HepG2 (cell line): Measurements from ENCODE around the gene ART1. TPM values are rescaled to one million over a fixed set of nuclear protein-coding genes. Genes with fewer than 3 reads are reported as not detected.

ENCODE experiments used
- ATAC-seq: fragments of 200-7000 bp; cut with Tn5 transposase; 3 replicates; pipeline ENCODE4 v1.9.1; 2020; ENCODE audit warnings: mild to moderate bottlenecking, moderate library complexity
- BruUV-seq: library from RNA; stranded (reverse); fragments of 400-500 nt; replicated peaks from 2 replicates; lab custom pipeline; 2021; lab: Mats Ljungman, UMichigan
- CTCF ChIA-PET: fragments of 300-600 bp; formaldehyde crosslinking; extraction: SDS; loops from one replicate; lab custom pipeline; 2021; ENCODE audit warnings: low total read pairs, inconsistent platforms, low intra/inter-chr PET ratio; lab: Yijun Ruan, JAX
- POLR2A ChIA-PET: fragments of 350-600 bp; sonication (Branson Sonifier 250); formaldehyde crosslinking; loops from one replicate; lab custom pipeline; 2020; ENCODE audit warnings: antibody characterized with exemption, inconsistent platforms; lab: Yijun Ruan, JAX
- DNase-seq: peaks from one replicate; pipeline ENCODE4 v3.0.0-alpha.2; 2015; ENCODE audit warnings: low spot score
- FAIRE-seq: peaks from 3 replicates; lab custom pipeline; 2011; peaks lifted over from hg19 to GRCh38; lab: Jason Lieb, UNC
- H2AFZ ChIP-seq: one replicate; pipeline ENCODE4 v1.6.1; 2011; ENCODE audit warnings: low read length, inconsistent platforms
- H3K27ac ChIP-seq: fragments of 300-600 bp; 3 replicates; pipeline ENCODE4 v1.8.0; 2011; ENCODE audit warnings: mixed run types, mild to moderate bottlenecking, mixed read lengths, low read length, inconsistent platforms; ENCODE audit not compliant: insufficient read depth; ENCODE audit errors: extremely low read length
- H3K27me3 ChIP-seq, 2 experiments: fragments of 200-600 bp in 1 of 2; 2 replicates in 1 of 2; 3 replicates in 1 of 2; pipeline versions ENCODE4 v1.6.0 to v1.8.0; 2011; ENCODE audit warnings: low read length in 2 of 2, mild to moderate bottlenecking in 2 of 2, moderate library complexity in 2 of 2, inconsistent platforms in 1 of 2; ENCODE audit not compliant: insufficient read depth in 2 of 2, control insufficient read depth in 1 of 2
- H3K36me3 ChIP-seq, 2 experiments: fragments of 200-600 bp in 1 of 2; replicated peaks in 1 of 2; 2 replicates in 1 of 2; 3 replicates in 1 of 2; pipeline versions ENCODE4 v1.5.1 to v1.8.0; 2011; ENCODE audit warnings: low read length in 2 of 2, inconsistent platforms in 1 of 2; ENCODE audit not compliant: insufficient read depth in 2 of 2, control insufficient read depth in 1 of 2
- H3K4me1 ChIP-seq: 2 replicates; pipeline ENCODE4 v1.5.1; 2012; ENCODE audit warnings: low read length, inconsistent platforms; ENCODE audit not compliant: insufficient read depth
- H3K4me2 ChIP-seq: 2 replicates; pipeline ENCODE4 v1.6.0; 2011; ENCODE audit warnings: low read depth, low read length, inconsistent platforms
- H3K4me3 ChIP-seq, 3 experiments: fragments of 200-600 bp in 1 of 3; sonication (generic), shearing (Covaris generic) in 1 of 3; replicated peaks in 1 of 3; 2 replicates each; pipeline ENCODE4 v1.5.1; 2011 to 2016; ENCODE audit warnings: low read length in 3 of 3, inconsistent platforms in 2 of 3, low read depth in 2 of 3, mild to moderate bottlenecking in 2 of 3, control low read depth in 1 of 3, mixed read lengths in 1 of 3; ENCODE audit not compliant: insufficient read depth in 1 of 3
- H3K79me2 ChIP-seq: one replicate; pipeline ENCODE4 v1.6.1; 2011; ENCODE audit warnings: low read length, inconsistent platforms; ENCODE audit not compliant: insufficient read depth
- H3K9ac ChIP-seq: 2 replicates; pipeline ENCODE4 v1.6.0; 2011; ENCODE audit warnings: mild to moderate bottlenecking, low read depth, low read length, inconsistent platforms; ENCODE audit not compliant: insufficient read depth
- H3K9me3 ChIP-seq: 2 replicates; pipeline ENCODE4 v1.5.1; 2012; ENCODE audit warnings: mild to moderate bottlenecking, low read length
- H4K20me1 ChIP-seq: 2 replicates; pipeline ENCODE4 v1.6.0; 2011; ENCODE audit warnings: inconsistent platforms, mild to moderate bottlenecking, low read length, moderate library complexity; ENCODE audit not compliant: insufficient read depth
- ATF3 ChIP-seq: sonication (generic); formaldehyde crosslinking; IDR thresholded peaks from 2 replicates; pipeline ENCODE4 v1.4.0; 2020; ENCODE audit warnings: missing genetic modification reagents
- ATF7 ChIP-seq, 2 experiments: fragments of 450-650 bp in 1 of 2; sonication (generic) in 1 of 2; formaldehyde crosslinking in 1 of 2; IDR thresholded peaks; 2 replicates each; pipeline versions ENCODE4 v1.4.0 to v1.6.1; 2016 to 2020; ENCODE audit warnings: antibody characterized with exemption in 1 of 2, mild to moderate bottlenecking in 1 of 2, missing genetic modification reagents in 1 of 2
- BHLHE40 ChIP-seq: IDR thresholded peaks from 2 replicates; pipeline ENCODE4 v1.6.1; 2011; ENCODE audit warnings: low read length, improper control_type of control experiment
- CHD4 ChIP-seq: fragments of 200-600 bp; sonication (generic); IDR thresholded peaks from 2 replicates; pipeline ENCODE4 v1.7.0; 2017; ENCODE audit warnings: mild to moderate bottlenecking, low read length, borderline replicate concordance
- CREB1 ChIP-seq, 2 experiments: fragments of 450-650 bp in 1 of 2; IDR thresholded peaks; 2 replicates each; pipeline ENCODE4 v1.6.1; 2016 to 2017; ENCODE audit warnings: control low read depth in 1 of 2, mild to moderate bottlenecking in 1 of 2, missing compliant biosample characterization in 1 of 2, missing genetic modification characterization in 1 of 2
- ELK4 ChIP-seq: sonication (generic); formaldehyde crosslinking; IDR thresholded peaks from 2 replicates; pipeline ENCODE4 v1.9.0; 2021; ENCODE audit warnings: missing genetic modification reagents, borderline replicate concordance
- FOSL2 ChIP-seq: sonication (generic); formaldehyde crosslinking; IDR thresholded peaks from 2 replicates; pipeline ENCODE4 v1.4.0; 2020; ENCODE audit warnings: missing genetic modification reagents
- GPBP1L1 ChIP-seq: sonication (generic); formaldehyde crosslinking; IDR thresholded peaks from 2 replicates; pipeline ENCODE4 v1.5.0; 2020; ENCODE audit warnings: mild to moderate bottlenecking, missing genetic modification reagents
- HMG20B ChIP-seq: conservative IDR thresholded peaks from 2 replicates; pipeline ENCODE4 v1.6.1; 2016; ENCODE audit warnings: missing genetic modification reagents, missing compliant biosample characterization
- MAFK ChIP-seq, 2 experiments: IDR thresholded peaks in 1 of 2; conservative IDR thresholded peaks in 1 of 2; 2 replicates each; pipeline ENCODE4 v1.6.1; 2011; ENCODE audit warnings: improper control_type of control experiment in 2 of 2, low read length in 2 of 2
- PRMT3 ChIP-seq: sonication (generic); formaldehyde crosslinking; IDR thresholded peaks from 2 replicates; pipeline ENCODE4 v1.8.1; 2022; ENCODE audit warnings: low read depth, mild to moderate bottlenecking, moderate library complexity, missing genetic modification reagents, borderline replicate concordance
- RFXAP ChIP-seq: sonication (generic); formaldehyde crosslinking; IDR thresholded peaks from 2 replicates; pipeline ENCODE4 v1.4.0; 2020; ENCODE audit warnings: missing genetic modification reagents, borderline replicate concordance
- SCMH1 ChIP-seq: sonication (generic); formaldehyde crosslinking; IDR thresholded peaks from 2 replicates; pipeline ENCODE4 v1.9.0; 2021; ENCODE audit warnings: missing genetic modification reagents, mild to moderate bottlenecking, borderline replicate concordance
- SUZ12 ChIP-seq: fragments of 150-350 bp; IDR thresholded peaks from 2 replicates; pipeline ENCODE4 v1.6.1; 2014; ENCODE audit warnings: low read depth, low read length
- THAP11 ChIP-seq: IDR thresholded peaks from 2 replicates; pipeline ENCODE4 v1.6.1; 2016; ENCODE audit warnings: missing biosample characterization, missing genetic modification reagents
- ZNF337 ChIP-seq: sonication (generic); formaldehyde crosslinking; IDR thresholded peaks from 2 replicates; pipeline ENCODE4 v1.5.1; 2020; ENCODE audit warnings: missing genetic modification reagents, low read depth, mild to moderate bottlenecking, borderline replicate concordance
- ZNF354B ChIP-seq: sonication (generic); formaldehyde crosslinking; IDR thresholded peaks from 2 replicates; pipeline ENCODE4 v1.8.0; 2022; ENCODE audit warnings: mild to moderate bottlenecking, missing genetic modification reagents
- ZSCAN25 ChIP-seq: sonication (generic); formaldehyde crosslinking; IDR thresholded peaks from 2 replicates; pipeline ENCODE4 v1.8.0; 2022; ENCODE audit warnings: mild to moderate bottlenecking, missing genetic modification reagents
- WGBS: methylation state at CpG from one replicate; pipeline ENCODE4 v1.1.6; 2017; ENCODE audit warnings: low lambda C conversion rate; 5-methylcytosine and 5-hydroxymethylcytosine counted together
- in situ Hi-C: cut with HindIII; loops from 2 replicates; pipeline ENCODE4 v1.10.0; 2017; ENCODE audit warnings: low pct_unique_long_range_greater_than_20kb; ENCODE audit not compliant: extremely low pct_ligation_motif_present
- intact Hi-C: fragments of 100-400 bp; cut with micrococcal nuclease; formaldehyde crosslinking; loops from one replicate; pipeline ENCODE4 v1.10.0; 2022; ENCODE audit not compliant: unreplicated experiment
- polyA plus RNA-seq, 8 experiments: library from polyadenylated mRNA; depleted of rRNA in 3 of 8; stranded (reverse) in 7 of 8; unstranded in 1 of 8; fragments of >200 nt; fragmentation: Illumina TruSeq in 4 of 8; extraction: Trizol in 4 of 8; gene quantifications; 2 replicates each; pipeline versions ENCODE4 v1.2.1 to v1.2.3, GENCODE V29; 2011 to 2016; ENCODE audit warnings: low read depth in 4 of 8, missing spikeins in 1 of 8, mixed read lengths in 1 of 8; ENCODE audit not compliant: insufficient read depth in 1 of 8
- total RNA-seq, 5 experiments: library from RNA; depleted of rRNA; stranded (reverse); fragments of >200 nt; fragmentation: Illumina TruSeq; extraction: Trizol; gene quantifications; 2 replicates each; pipeline ENCODE4 v1.2.3, GENCODE V29; 2016; ENCODE audit warnings: low read depth in 1 of 5

ART1 gene
- total and polyA plus RNA-seq, 2 of the 13 experiments (the other 11 are each of a cell fraction or from before 2014, with no cell fraction given) = not detected

DNA sequence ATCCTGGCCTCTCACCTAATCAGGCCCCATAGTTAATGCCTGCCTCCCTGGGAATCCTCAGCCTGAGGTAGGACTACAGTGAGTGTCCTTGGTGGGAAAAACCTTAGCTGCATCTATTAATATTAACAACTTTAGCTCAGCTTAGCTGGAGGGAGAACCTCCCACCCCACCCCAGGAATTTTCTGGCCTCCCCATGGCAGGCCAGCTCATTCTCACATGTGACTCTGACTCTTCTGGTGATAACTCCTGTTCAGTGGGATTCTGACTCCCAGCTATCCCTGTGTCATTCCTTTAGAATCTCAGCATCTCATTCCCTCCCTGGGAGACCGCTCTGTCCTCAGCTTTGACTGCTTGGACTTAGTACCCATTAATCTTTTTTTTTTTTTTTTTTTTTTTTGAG is 17.6 kb upstream of the ART1 start:
- ChIA-PET CTCF (no interaction called here), POLR2A (interaction anchor here (0.7 kb wide), 1 partner anchor 213 kb away, joined by 4 read pairs; the partner anchor contains the start of gene RHOG)
- no peak for DNase-seq
- TF ChIP-seq THAP11 (no peak), PRMT3 (CRISPR knock-in tag) (no peak), GPBP1L1 (CRISPR knock-in tag) (no peak), ZNF354B (CRISPR knock-in tag) (no peak), RFXAP (no peak), FOSL2 (CRISPR knock-in tag) (no peak), BHLHE40 (no peak)
- Histone ChIP-seq H2AFZ (no peak overlapping the region), H3K4me1 (no peaks in the 10 kb centered on the region), H4K20me1 (no peaks in the 10 kb centered on the region), H3K27me3 (peaks cover 3 to 9% of the 10 kb centered on the region in 2 experiments; a peak in 2 of 5 replicates), H3K9ac (no peak overlapping the region), H3K79me2 (no peaks in the 10 kb centered on the region), H3K4me3 (no peak overlapping the region), H3K4me2 (no peak overlapping the region), H3K36me3 (no peaks in the 10 kb centered on the region), H3K9me3 (no peaks in the 10 kb centered on the region), H3K27ac (no peak overlapping the region)
- in situ Hi-C loops (no loop called here), intact Hi-C loops (no loop called here)
- no peak for FAIRE-seq
- WGBS = 56% methylated on average over 1 of the region's 1 CpG
- ATAC-seq = no peak
- BruUV-seq = no TSS peak

GRCh38 chr11:3631331-3631730 is 13.6 kb upstream of the ART1 start:
- Histone ChIP-seq H3K4me2 (no peak overlapping the region), H3K9ac (no peak overlapping the region), H2AFZ (no peak overlapping the region), H3K79me2 (no peaks in the 10 kb centered on the region), H4K20me1 (no peaks in the 10 kb centered on the region), H3K4me1 (no peaks in the 10 kb centered on the region), H3K9me3 (no peaks in the 10 kb centered on the region), H3K27ac (no peak overlapping the region), H3K36me3 (no peaks in the 10 kb centered on the region), H3K4me3 (no peak overlapping the region), H3K27me3 (peaks cover 6 to 41% of the 10 kb centered on the region in 2 experiments; a peak in 4 of 5 replicates)
- DNase-seq (no peak), ATAC-seq (no peak), FAIRE-seq (no peak)
- WGBS = 18% methylated on average over 4 of the region's 4 CpGs
- no TSS peak for BruUV-seq
- ChIA-PET CTCF (no interaction called here), POLR2A (no interaction called here)
- no peak for TF ChIP-seq ELK4
- TF ChIP-seq SCMH1 (CRISPR knock-in tag) = no peak
- no peak for TF ChIP-seq SUZ12
- no peak for TF ChIP-seq HMG20B (CRISPR knock-in tag)
- peak; percentile 38 to 39; a peak in 2 of 4 replicates for TF ChIP-seq MAFK (conservative IDR thresholded peaks at IDR 0.05 in 1 of 2, IDR thresholded peaks at IDR 0.05 in 1 of 2; ENCODE audit: low read length in 2 of 2)
- TF ChIP-seq CHD4 = no peak
- TF ChIP-seq ATF7 (IDR thresholded peaks at IDR 0.05) = peak; percentile 71
- TF ChIP-seq ATF7 (CRISPR knock-in tag; IDR thresholded peaks at IDR 0.05) = no peak
- no peak for TF ChIP-seq ZNF337 (CRISPR knock-in tag)
- no peak for TF ChIP-seq ATF3 (CRISPR knock-in tag)
- TF ChIP-seq CREB1 (IDR thresholded peaks at IDR 0.05) = peak; percentile 73
- TF ChIP-seq CREB1 (CRISPR knock-in tag; IDR thresholded peaks at IDR 0.05) = no peak
- TF ChIP-seq ZSCAN25 (CRISPR knock-in tag) = no peak
- intact Hi-C loops (no loop called here), in situ Hi-C loops (no loop called here)
